IPS-20b (cell line): ENCODE results near the gene ADAT3.

Experiments
- H3K27ac ChIP-seq: one replicate; pipeline ENCODE4 v1.5.1; 2013; ENCODE audit warnings: low read length
- H3K27me3 ChIP-seq: 2 replicates; pipeline ENCODE4 v1.6.1; 2013; ENCODE audit warnings: mild to moderate bottlenecking, low read length, inconsistent platforms; ENCODE audit not compliant: insufficient read depth
- H3K36me3 ChIP-seq: 2 replicates; pipeline ENCODE4 v1.6.1; 2013; ENCODE audit warnings: low read depth, mild to moderate bottlenecking, inconsistent platforms, low read length, moderate library complexity; ENCODE audit not compliant: insufficient read depth
- H3K4me1 ChIP-seq: 2 replicates; pipeline ENCODE4 v1.6.1; 2013; ENCODE audit warnings: mild to moderate bottlenecking, control low read depth, inconsistent platforms, low read length, moderate library complexity; ENCODE audit not compliant: insufficient read depth
- H3K4me3 ChIP-seq: 2 replicates; pipeline ENCODE4 v1.5.1; 2013; ENCODE audit warnings: mild to moderate bottlenecking, low read length, inconsistent platforms
- H3K9ac ChIP-seq: 2 replicates; pipeline ENCODE4 v1.6.1; 2013; ENCODE audit warnings: low read depth, mild to moderate bottlenecking, inconsistent platforms, low read length, moderate library complexity
- H3K9me3 ChIP-seq: 2 replicates; pipeline ENCODE4 v1.6.1; 2013; ENCODE audit warnings: mild to moderate bottlenecking, low read depth, low read length, inconsistent platforms; ENCODE audit not compliant: insufficient read depth

Gene ADAT3

DNA sequence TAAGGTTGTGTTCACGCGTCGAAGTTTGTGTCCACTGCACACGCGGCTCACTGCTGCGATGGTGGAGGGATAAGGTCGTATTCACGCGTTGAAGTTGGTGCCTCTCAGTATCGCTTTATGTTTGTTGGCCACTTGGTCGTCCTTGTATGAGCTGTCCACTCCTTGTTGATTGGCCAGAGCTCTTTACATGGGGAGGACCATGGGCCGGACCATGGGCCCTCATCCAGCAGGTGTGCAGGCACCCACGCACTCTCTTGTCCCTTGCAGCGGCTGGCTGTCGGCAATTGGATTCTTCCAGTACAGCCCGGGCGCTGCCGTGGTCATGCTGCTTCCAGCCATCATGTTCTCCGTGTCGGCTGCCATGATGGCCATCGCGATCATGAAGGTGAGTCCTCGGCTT, 17.6 kb downstream of the ADAT3 start:
- H3K27me3 ChIP-seq: no peaks in the 10 kb centered on the region
- no peaks in the 10 kb centered on the region for H3K9me3 ChIP-seq
- no peak overlapping the region for H3K9ac ChIP-seq
- H3K36me3 ChIP-seq: peaks cover 49% of the 10 kb centered on the region
- H3K4me3 ChIP-seq: no peak overlapping the region
- H3K4me1 ChIP-seq: no peaks in the 10 kb centered on the region
- H3K27ac ChIP-seq: no peak overlapping the region

DNA sequence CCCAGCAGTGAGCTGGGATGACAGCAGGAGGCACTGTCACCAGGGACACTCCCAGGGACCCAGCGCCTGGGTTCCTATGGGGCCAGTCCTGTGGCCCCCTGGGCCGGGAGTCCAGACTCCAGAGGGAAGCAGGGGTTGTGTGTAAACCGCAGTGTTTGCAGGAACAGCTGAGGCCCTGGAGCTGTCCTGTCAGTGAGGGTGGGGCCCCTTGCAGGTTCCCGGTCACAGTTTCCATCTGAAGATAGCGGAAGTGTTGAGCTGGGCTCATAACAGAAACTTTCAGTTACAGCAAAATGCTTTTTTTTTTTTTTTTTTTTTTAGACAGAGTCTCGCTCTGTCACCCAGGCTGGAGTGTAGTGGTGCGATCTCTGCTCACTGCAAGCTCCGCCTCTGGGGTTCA, 18.1 kb downstream of the ADAT3 start:
- Histone ChIP-seq H3K36me3 (peaks cover 44% of the 10 kb centered on the region), H3K27ac (no peak overlapping the region), H3K9ac (no peak overlapping the region), H3K4me1 (no peaks in the 10 kb centered on the region), H3K9me3 (no peaks in the 10 kb centered on the region), H3K27me3 (no peaks in the 10 kb centered on the region), H3K4me3 (no peak overlapping the region)

DNA sequence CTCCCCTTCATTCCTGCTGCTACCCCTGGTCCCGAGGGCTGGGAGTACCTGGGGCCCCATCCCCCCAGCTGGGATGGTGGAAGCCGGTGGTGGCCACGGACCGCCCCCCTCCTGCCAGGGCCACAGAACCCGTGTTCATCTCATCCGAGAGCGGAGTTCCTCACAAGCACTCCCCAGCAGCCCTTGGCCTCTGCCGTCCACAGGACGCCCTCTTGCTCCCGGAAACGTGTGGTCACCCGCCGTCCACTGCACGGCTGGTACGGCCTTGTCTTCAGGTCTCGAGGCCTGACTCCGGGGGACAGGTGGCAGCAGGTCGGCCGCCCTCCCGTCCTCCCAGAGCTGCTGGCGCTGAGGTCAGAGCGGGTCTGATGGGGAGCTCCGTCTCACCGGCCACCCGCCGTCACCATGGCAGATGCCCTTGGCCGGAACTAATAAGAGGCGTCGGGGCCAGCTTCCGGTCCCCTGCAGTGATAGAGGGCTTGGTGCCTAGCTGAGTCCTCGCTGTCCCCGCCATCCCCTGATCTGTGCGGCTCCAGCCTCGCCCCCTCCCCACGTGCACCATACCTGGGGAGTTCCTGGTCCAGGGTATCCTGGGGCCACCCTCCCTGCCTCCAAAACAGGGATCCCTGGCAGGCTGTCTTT, 19.2 kb downstream of the ADAT3 start:
- Histone ChIP-seq H3K4me3 (no peak overlapping the region), H3K27ac (no peak overlapping the region), H3K9ac (no peak overlapping the region), H3K36me3 (peaks cover 35% of the 10 kb centered on the region), H3K9me3 (no peaks in the 10 kb centered on the region), H3K4me1 (no peaks in the 10 kb centered on the region), H3K27me3 (no peaks in the 10 kb centered on the region; the same call in 1 of the 2 replicates)

DNA sequence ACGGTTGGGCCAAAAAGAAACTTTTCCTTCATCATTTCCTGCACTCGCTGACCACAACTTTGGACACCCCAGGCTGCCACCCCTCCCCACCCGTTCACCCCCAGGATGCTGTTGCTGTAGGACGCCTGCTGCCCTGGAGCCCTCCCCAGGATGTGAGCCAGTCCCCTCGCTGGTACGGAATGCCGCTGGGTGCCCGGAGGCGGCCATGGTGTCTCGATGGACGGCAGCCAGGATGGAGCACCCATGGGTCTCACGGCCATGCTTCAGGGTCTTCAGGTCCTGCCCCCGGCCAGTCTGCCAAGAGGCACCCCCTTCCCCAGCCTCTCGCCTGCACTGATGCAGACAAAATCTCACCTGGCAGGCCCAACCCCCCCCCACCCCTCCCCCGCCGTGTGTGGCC, 20.3 kb downstream of the ADAT3 start:
- Histone ChIP-seq H3K9ac (no peak overlapping the region), H3K36me3 (peaks cover 26% of the 10 kb centered on the region), H3K4me3 (no peak overlapping the region), H3K27ac (no peak overlapping the region), H3K9me3 (no peaks in the 10 kb centered on the region), H3K4me1 (peaks cover 3% of the 10 kb centered on the region; the same call in 1 of the 2 replicates), H3K27me3 (no peaks in the 10 kb centered on the region; the same call in 1 of the 2 replicates)

DNA sequence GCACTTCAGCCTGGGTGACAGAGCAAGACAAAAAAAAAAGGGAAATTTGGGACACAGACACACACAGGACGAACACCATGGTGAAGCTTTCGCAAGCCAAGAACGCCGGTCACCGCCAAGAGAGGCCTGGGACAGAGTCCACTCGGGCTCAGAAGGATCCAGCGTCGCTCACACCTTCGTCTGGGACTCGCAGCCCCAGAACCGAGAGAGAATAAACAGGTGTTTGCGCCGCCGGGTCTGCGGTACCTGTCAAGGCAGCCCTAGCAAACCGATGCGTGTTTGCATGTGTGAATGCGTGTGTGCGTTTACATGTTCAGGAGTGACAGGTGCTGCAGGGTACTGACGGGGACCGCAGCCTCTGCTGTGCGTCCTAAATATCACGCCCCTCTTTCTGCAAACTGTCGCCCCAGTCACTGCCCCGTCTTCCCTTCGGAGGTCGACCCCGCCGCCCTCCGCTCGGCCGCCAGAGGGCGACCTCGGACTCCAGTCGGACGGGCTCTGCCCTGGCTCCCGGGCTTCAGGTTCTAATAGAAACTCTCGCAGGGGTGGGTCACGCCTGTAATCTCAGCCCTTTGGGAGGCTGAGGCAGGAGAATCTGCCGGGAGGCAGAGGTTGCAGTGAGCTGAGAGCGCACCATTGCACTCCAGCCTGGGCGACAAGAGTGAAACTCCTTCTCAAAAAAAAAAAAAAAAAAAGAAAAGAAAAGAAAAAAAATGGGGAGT, 24.0 kb downstream of the ADAT3 start:
- Histone ChIP-seq H3K9ac (no peak overlapping the region), H3K27ac (no peak overlapping the region), H3K9me3 (peaks cover 5% of the 10 kb centered on the region; the same call in 1 of the 2 replicates), H3K36me3 (no peaks in the 10 kb centered on the region), H3K27me3 (no peaks in the 10 kb centered on the region; the same call in none of the 2 replicates), H3K4me1 (peaks cover 3% of the 10 kb centered on the region; the same call in 1 of the 2 replicates), H3K4me3 (peak overlapping the region; percentile 51; the same call in 1 of the 2 replicates)

DNA sequence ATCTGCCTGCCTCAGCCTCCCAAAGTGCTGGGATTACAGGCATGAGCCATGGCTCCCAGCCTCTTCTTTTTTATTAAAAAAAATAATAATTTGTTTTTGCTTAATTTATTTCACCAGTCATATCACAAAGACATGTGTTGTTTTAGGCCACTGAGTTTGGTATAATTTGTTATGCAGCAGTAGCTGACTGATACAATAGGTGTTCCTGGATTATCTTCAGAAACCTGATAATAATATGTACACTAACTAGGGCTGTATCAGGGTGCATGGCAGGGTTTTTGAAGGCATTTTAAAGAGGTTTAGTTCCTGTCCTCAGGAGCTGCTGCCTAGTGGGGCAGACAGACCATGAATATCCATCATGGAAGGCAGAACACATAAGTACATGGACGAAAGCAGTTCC, 26.2 kb downstream of the ADAT3 start:
- Histone ChIP-seq H3K9ac (no peak overlapping the region), H3K9me3 (peaks cover 5% of the 10 kb centered on the region; the same call in 1 of the 2 replicates), H3K27ac (no peak overlapping the region), H3K4me1 (peaks cover 3% of the 10 kb centered on the region; the same call in 1 of the 2 replicates), H3K27me3 (no peaks in the 10 kb centered on the region; the same call in none of the 2 replicates), H3K4me3 (no peak overlapping the region), H3K36me3 (no peaks in the 10 kb centered on the region)

DNA sequence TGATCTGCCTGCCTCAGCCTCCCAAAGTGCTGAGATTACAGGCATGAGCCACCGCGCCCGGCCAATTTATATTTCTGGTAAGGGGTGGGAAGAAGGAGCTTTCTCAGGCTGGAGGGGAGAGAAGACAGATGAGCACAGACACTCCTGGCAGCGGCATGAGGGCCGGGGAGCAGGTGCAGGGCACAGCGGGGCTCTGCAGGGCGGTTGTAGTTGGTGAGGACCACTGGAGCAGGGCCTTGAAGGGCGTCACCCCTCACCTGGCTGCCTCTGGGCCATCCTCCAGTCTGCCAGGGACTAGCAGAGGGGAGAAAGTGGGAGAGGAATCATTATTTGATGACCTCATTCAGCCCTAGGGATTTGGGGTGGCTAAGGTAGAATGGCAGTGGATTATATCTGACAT, 27.2 kb downstream of the ADAT3 start:
- Histone ChIP-seq H3K36me3 (no peaks in the 10 kb centered on the region), H3K27ac (no peak overlapping the region), H3K9ac (no peak overlapping the region), H3K4me1 (peaks cover 3% of the 10 kb centered on the region; the same call in 1 of the 2 replicates), H3K27me3 (no peaks in the 10 kb centered on the region; the same call in none of the 2 replicates), H3K9me3 (peaks cover 5% of the 10 kb centered on the region; the same call in 1 of the 2 replicates), H3K4me3 (no peak overlapping the region)

DNA sequence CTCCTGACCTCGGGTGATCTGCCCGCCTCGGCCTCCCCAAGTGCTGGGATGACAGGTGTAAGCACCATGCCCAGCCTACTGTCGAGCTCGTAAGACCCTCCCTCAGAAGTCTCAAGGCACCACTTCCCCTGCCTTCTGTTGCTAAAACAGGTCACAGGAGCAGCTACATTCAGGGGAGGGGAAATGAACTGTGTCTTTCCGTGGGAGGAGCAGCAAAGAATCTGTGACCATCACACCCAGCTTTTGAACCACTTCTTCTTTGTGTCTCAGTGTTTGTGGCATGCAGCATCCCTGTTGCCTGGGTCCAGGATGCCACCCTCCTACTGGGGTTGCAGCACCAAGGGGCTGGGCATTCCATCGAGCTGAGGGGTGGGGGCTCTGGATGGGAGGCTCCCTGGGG, 28.0 kb downstream of the ADAT3 start:
- Histone ChIP-seq H3K36me3 (no peaks in the 10 kb centered on the region), H3K9ac (no peak overlapping the region), H3K4me1 (peaks cover 3% of the 10 kb centered on the region; the same call in 1 of the 2 replicates)

DNA sequence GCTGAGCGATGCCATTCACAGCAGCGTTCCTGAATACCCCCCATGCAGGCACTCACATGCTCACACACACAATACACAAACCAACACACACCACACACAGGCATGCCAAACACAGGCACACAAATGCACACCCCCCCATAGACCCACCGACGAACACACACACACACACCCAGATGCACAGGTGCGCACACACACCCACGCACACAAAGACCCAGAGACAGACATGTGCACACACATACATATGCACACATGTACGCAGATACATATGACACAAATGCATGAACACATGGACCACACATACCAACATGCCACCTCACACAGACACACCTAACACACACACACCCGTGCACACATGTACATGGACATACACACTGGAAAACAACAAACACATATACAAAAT, 28.7 kb downstream of the ADAT3 start:
- Histone ChIP-seq H3K27me3 (no peaks in the 10 kb centered on the region; the same call in none of the 2 replicates), H3K9me3 (peaks cover 5% of the 10 kb centered on the region; the same call in 1 of the 2 replicates), H3K4me3 (no peak overlapping the region), H3K9ac (no peak overlapping the region), H3K27ac (no peak overlapping the region), H3K36me3 (no peaks in the 10 kb centered on the region), H3K4me1 (peaks cover 3% of the 10 kb centered on the region; the same call in 1 of the 2 replicates)

More for the DNA sequence above, 28.0 kb downstream of the ADAT3 start:
- no peaks in the 10 kb centered on the region; the same call in none of the 2 replicates for H3K27me3 ChIP-seq
- H3K27ac ChIP-seq: no peak overlapping the region
- peaks cover 5% of the 10 kb centered on the region; the same call in 1 of the 2 replicates for H3K9me3 ChIP-seq
- no peak overlapping the region for H3K4me3 ChIP-seq

DNA sequence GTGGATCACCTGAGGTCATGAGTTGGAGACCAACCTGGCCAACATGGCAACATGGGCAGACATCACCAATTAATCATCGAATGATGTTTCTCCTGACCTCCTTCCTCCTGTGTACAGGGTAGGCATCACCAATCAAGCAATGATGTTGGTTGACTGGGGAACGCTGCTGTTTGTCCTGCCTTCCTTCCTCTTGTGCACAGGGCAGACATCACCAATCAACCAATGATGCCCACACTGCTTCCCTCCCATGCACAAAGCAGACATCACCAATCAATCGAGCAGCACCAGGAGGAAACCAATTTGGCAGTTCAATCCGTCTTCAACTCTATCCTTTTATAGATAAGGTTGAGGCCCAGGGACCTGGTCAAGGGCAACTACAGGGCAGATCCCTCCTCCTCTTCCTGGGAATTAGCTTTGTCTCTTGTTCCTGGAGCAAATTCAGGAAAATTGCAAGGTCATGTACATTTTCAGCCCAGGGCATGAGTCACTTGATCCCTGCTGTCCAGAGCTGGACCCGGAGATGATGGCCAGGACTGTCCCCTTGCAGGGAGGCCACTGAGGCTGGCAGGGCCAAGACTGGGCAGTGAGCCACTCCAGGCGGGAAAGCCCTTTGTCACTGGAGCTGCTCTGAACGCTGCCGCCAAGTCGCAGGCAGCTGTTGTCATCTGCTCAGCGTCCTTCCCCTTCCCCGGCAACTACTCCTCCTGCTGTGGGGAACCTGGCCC, 30.4 kb downstream of the ADAT3 start:
- H3K9ac ChIP-seq: no peak overlapping the region
- peaks cover 5% of the 10 kb centered on the region; the same call in 1 of the 2 replicates for H3K9me3 ChIP-seq
- H3K4me1 ChIP-seq: peaks cover 6% of the 10 kb centered on the region; the same call in 1 of the 2 replicates
- no peaks in the 10 kb centered on the region for H3K36me3 ChIP-seq
- no peaks in the 10 kb centered on the region; the same call in 1 of the 2 replicates for H3K27me3 ChIP-seq
- H3K4me3 ChIP-seq: no peak overlapping the region
- H3K27ac ChIP-seq: no peak overlapping the region

DNA sequence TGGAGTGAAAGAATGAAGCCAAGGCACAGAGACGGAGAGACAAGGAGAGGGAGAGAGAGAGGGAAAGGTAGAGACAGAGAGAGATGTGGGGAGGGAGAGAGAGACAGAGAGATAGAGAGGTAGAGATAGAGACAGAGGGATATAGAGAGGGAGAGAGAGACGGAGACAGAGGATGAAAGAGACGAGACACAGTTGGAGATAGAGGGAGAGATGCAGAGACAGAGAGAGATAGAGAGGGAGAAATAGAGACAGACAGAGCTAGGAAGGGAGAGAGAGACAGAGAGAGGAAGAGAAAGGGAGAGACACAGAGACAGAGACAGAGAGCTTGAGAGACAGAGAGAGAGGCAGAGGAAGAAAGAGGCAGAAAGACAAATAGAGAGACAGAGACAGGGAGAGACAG, 31.2 kb downstream of the ADAT3 start:
- Histone ChIP-seq H3K4me1 (peaks cover 6% of the 10 kb centered on the region; the same call in 1 of the 2 replicates), H3K9ac (no peak overlapping the region), H3K36me3 (no peaks in the 10 kb centered on the region), H3K4me3 (no peak overlapping the region), H3K27me3 (no peaks in the 10 kb centered on the region; the same call in 1 of the 2 replicates), H3K9me3 (peaks cover 4% of the 10 kb centered on the region; the same call in 1 of the 2 replicates), H3K27ac (no peak overlapping the region)
